ENCODE data around the gene MAMSTR. TPM values are rescaled to one million over a fixed set of nuclear protein-coding genes. Genes with fewer than 3 reads are reported as not detected.
A peak's percentile ranks its signal among the peaks of the same experiment; 100 is the strongest.

Gene MAMSTR
- total RNA-seq, 4 donors from 2014 or later: 0.36 to 3.0 (median 1.0) TPM

GRCh38 chr19:48750771-48751504, 31.4 kb upstream of the MAMSTR start:
- ATAC-seq (ENCODE audit: low FRiP score) (no peak), DNase-seq (ENCODE audit: low spot score) (no peak)

GRCh38 chr19:48750351-48750750, 30.8 kb upstream of the MAMSTR start:
- DNase-seq (ENCODE audit: low spot score) (no peak), ATAC-seq (ENCODE audit: low FRiP score) (no peak)
- TF ChIP-seq CTCF (IDR thresholded peaks at IDR 0.05): no peak

More at GRCh38 chr19:48750771-48751504, 31.4 kb upstream of the MAMSTR start:
- no peak for TF ChIP-seq CTCF (IDR thresholded peaks at IDR 0.05)

- ATAC-seq (ENCODE audit: low FRiP score): no peak
- no peak for TF ChIP-seq CTCF (IDR thresholded peaks at IDR 0.05)
- DNase-seq (ENCODE audit: low spot score): no peak
These were observed 30.2 kb upstream of the MAMSTR start for GRCh38 chr19:48749571-48750198.

- TF ChIP-seq CTCF (IDR thresholded peaks at IDR 0.05): no peak
- peak; percentile 70 for DNase-seq (ENCODE audit: low spot score)
- ATAC-seq (ENCODE audit: low FRiP score): peak; percentile 83
These were observed 27.4 kb upstream of the MAMSTR start, which contains the start of gene IZUMO1 for GRCh38 chr19:48746738-48747575. TSS of gene IZUMO1 (minus strand) at chr19:48746909. CDS start at chr19:48745859, 1,050 bp downstream.

- ATAC-seq (ENCODE audit: low FRiP score): no peak
- TF ChIP-seq CTCF (IDR thresholded peaks at IDR 0.05): no peak
- no peak for DNase-seq (ENCODE audit: low spot score)
These were observed 26.6 kb upstream of the MAMSTR start for GRCh38 chr19:48746110-48746509.

GRCh38 chr19:48745208-48745995, 25.9 kb upstream of the MAMSTR start:
- ATAC-seq (ENCODE audit: low FRiP score): no peak
- TF ChIP-seq CTCF (IDR thresholded peaks at IDR 0.05): no peak
- no peak for DNase-seq (ENCODE audit: low spot score)
